Measurements from ENCODE around the gene CNTN5.

CNTN5 gene

DNA sequence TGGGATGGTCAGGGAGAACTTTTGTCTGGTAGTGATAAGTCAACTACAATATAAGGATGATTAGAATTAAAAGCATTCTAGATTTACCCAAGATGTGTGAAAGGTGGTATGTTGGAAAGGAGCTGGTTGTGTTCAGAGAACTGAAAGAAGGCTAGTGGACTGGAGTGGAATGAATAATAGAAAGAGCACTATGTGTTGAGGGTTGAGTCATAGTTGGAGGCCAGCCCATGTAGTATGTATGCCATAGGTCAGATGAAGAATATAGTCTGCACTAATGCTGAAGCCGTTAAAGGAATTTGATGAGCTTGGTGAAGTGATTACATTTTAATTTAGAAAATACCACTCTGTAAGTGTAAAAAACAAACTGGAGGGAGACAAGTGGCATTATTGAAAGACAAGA is 514.1 kb downstream of the CNTN5 start:
- DNase-seq = no peak

DNA sequence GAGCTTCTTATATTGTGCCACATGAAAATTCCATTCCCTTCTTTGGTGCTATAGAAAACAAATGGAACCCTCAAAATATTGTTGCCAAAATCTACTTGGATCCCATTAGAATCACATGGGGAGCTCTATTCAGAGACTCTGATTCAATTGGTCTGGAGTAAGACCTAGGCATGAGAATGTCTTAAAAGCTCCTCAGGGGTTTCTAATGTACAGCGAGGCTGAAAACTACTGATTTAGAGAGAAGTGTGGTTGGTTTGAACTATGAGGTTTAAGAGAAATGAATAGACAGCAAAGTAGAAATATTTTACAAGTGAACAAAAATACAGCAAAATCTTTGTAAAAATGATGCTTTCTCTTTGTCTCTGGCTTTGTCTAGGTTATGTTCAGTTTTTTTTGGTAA is 514.7 kb downstream of the CNTN5 start:
- no peak for DNase-seq

DNA sequence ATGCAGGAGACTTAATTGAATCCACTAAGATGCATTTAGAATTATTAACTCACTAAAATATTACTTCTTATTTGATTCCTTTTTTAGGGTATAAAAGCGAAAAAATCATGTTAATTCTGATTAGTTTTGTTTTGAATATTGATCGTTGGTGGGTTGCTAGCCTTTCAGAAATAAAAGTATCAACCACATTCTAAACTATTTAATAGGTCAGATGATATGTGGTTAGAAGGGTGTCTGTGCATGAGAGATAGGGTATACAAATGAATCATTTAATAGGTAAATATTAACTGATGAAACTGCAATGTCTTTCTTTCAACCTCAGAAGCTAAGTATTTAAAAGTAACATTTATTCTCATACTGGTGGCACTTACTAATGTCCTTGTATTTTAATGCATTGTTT is 515.1 kb downstream of the CNTN5 start:
- no peak for DNase-seq

DNA sequence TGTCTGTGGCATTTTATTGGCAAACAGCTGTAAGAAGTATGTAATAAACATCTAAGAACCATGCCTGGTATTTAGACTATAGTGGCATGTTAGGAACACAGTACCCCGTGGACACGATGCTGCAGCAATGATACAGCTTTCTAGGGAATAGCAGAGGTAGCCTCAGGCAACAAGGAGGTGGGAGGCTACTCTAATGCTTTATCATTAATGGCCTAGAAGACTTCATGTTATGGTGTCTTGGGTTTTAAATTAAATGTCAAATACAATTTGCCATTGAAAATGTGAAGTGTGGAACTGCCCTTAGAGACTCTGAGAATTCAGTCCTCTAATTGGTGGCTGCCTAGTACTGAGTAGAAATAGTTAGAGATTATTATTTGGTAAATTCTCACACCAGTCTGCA is 516.9 kb downstream of the CNTN5 start:
- DNase-seq = no peak

DNA sequence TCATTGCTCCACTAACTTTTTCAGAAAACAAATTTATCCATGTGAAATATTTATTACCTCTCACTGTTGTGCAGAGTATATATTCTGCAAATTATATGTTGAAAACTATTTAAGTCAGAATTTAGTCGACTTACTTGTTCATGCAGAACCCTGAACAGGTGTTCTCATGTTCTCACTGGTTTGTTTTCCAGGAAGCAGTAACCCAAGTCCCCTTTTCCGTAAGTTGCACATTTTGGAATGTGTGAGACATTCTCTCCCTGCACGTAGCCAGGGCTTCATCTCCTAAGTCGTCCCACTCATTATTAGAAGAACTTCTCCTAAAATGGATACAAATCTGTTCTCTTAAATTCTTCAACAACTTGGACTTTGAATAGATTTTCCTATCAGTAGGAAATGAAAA is 524.9 kb downstream of the CNTN5 start:
- no peak for DNase-seq

DNA sequence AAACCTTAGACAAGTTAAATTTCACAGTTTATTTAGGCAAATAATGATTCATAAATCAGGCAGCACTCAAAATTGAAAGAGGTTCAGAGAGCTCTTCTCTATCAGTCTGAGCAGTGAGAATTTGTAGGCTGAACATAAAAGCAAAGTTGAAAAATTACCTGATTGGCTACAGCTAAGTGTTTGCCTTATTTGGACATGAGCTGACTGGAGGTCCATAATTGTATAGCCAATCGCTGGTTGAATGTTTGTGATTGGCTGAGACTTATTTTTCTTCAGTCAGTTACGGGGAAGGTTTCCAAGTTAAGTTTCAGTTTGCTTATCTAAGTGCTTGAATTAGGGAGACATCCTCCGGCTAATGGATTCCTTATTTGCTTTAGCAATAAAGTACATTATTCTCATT is 527.5 kb downstream of the CNTN5 start:
- no peak for DNase-seq

DNA sequence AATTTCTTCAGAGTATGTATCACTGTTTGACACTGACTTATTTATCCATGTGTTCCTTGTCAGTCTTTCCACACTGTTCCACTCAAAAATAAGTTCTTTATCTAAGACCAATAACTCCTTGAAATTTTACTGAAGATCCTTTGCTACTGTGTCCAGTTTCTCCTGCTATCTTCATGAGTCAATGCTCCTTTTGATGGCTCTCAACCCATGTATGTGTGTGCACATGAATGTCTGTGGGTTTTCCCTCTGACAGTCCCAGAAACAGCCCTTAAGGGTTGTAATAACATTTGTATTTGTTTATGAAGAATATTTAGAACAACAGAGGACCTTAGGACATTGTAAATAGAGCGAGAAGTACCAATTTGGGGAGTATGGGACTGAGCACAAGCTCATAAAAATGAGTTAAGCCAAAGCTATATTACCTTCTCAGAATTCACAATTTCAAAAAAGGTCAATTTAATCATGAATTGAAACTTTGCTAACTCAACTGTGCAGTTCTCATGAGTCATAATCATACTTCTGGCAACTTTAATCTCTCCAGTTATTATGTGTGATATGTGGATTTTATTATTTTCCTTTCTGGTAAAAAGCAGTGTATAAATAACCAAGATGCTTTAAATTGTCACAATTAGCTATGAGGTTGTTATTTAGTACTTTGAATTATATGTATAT is 533.6 kb downstream of the CNTN5 start:
- no peak for DNase-seq

DNA sequence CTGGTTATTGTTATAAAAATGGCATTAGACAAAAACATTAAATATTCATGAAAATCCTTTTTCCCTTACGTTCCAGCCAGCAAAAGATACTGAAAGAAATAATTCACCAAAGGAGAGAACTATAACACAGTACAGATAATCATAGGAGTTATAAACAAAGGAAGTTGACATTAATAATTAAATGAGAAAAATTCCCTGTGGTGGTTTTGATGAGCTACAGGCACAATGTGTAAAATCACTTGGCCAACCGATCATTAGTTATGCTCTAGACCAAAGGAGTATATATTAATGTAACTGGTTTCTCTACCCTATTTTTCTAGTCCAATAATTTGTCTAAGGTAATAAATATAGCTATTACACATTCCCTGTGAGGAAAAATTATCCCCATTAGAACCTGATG is 534.7 kb downstream of the CNTN5 start:
- DNase-seq = no peak

DNA sequence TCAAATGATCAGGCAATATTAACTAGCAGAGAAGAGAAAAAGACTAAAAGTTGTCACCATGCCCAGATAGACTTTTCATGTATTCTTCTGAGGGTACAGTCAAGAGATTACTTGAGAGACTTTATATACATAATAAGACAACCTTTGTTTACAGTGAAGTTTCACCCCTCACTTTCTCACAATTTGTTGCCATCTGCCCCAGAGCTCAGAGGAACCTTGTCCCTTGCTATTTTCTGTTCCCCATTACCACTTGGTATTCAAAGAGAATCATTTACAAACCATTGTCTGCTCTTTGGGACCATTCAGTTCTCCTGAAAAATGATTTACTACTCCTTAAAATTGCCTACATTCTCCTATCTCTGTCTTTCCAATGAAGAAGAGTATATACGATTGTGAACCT is 544.6 kb downstream of the CNTN5 start:
- DNase-seq = no peak

DNA sequence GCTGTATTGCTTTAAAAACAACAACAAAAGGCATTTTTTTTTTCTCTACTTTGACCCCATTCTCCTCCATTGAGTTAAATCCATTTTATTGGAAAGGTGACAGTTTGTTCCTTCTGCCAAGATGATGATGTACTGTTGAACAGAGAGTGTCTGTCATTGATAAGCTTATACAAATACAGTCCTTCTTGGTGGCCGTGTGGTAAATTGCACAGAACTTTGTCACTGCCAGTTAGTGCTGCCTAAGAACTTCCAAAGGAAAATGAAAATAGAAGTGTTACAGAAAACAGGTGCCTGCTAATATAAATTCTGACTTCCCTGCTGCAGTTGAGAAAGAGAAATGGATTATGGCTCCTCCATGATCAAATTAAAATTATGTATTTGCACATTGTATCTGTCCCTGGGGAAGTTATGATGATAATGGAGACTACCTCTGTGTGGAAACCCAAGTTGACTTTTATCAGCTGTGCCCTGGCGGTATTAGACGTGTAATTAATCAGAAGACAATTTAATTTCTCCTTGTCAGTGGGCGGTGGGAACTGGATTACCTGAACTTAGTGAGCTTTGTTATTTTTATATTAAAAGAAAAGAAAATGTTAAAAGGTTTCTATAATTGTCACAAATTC is 546.7 kb downstream of the CNTN5 start:
- DNase-seq = peak in 1 of 2 experiments; percentile 7

DNA sequence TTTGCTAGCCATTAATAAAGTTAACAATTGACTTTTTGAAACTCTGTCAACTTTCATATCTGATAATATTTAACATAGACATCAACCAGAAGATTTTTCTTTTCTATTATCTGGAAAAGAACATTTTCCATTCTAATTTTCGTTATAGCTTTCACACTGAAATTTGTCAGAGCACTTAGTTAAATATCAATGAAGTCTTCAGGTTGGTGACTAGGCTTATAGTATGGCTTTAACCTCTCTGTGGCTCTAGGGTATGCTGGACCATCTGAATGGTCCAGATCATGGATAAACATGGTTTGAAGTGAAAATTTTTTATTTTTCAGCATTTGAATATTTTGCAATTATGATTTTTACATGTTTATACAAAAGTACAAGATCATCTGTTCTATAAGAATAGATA is 548.1 kb downstream of the CNTN5 start:
- no peak for DNase-seq

DNA sequence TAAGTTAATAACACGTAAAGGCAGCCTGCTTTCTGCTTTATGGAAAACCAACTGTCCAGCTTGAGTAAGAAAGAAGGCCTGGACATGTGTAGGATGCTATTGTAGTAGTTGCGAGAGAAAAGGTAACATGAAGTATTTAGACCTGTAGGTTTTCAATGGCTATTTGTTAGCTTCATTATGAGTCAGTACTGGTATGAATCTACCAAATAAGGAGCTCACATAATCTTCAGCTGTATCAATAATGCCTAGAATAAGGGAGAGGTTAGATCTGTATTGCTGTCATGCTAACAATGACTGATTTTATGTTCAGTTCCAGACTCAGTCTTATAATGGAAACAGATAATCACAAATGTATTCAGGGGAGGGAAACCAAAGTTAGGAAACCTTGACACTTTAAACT is 550.3 kb downstream of the CNTN5 start:
- no peak for DNase-seq

DNA sequence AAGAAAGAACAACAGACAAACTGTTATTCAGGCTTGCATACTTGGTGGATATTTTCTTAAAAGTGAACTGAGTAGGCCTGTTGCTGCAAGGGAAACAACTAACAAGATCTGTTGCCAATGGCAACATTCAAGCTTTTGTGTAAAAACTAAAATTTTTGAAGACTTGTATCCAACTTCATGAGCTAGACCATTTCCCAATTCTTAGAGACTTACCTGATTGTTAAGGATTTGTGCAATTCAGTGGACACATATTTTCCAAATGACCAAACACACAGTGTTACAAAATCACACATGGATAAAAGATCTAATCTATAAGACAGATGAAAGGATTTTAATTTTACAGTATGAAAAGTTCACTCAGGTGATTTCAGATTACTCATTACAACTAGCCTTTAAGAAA is 564.1 kb downstream of the CNTN5 start:
- DNase-seq = no peak

DNA sequence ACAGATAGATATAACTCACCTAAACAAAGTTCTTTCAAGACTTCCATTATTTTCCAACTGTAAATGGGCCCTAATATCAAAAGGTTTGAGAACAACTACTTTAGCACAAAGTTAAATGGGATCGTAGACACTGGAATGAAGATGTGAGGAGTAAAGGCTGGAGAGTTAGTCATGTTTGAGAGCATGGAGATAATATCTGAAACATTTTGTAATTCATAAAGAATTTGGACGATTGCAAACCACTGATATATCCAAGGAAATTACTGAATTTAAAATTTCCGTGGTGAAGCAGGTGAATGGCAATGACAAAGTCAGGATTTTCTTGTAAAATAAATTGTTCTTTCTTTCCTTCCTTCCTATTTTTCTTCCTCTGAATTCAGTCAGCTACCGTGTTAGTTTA is 564.9 kb downstream of the CNTN5 start:
- no peak for DNase-seq

DNA sequence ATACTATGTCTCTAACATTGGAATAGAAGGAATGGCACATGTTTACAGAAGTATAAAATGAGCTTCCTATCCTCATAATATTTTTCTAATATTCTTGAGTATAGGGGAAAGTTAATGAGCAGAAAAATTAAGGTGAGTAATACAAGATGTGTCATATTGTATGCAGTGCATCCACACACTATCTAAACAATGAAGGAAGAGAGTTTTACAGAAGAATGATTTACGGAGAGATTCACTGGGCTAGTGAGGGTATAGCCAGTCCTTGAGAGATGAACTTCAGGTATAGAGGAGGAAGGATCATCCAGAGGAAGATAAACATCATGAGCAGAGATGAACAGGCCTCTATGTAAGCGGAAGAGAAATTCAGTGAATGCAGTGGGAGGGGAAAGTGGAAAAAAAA is 569.0 kb downstream of the CNTN5 start:
- no peak for DNase-seq

DNA sequence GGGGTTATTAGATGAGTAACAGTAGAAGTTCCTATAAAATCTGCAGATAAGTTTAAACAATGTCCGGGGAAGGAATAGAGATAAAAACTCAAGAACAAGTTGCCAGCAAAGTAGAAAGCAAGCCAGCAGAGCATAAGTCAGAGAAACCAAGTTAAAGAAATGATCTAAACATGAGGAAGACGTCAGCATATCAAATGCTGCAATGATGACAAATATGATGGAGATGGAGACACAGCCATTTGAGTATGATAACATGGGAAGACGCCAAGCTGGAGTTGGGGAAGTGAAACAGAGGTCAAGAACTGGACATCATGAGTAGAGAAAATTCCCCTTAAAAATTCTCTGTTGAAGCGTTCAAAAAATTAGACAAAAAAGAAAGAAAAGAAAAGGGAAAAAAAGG is 571.5 kb downstream of the CNTN5 start:
- no peak for DNase-seq

DNA sequence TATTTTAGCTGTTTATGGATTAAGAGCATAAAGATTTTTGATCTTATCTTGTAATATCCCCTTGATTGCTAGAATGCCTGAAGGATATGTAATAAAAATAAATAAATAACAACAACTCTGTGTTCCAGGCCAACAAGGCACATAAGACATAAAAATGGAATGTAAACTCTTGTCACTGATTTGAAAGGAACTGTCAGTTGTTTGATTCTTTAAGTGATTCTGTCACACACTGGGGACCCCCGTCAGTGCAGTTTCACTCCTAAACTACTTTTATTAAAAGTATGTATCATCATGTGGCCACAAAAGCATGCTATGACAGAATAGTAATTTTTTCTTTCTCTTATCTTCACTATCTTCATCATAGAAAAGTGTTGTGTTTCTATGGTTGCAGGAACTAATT is 572.4 kb downstream of the CNTN5 start:
- no peak for DNase-seq

DNA sequence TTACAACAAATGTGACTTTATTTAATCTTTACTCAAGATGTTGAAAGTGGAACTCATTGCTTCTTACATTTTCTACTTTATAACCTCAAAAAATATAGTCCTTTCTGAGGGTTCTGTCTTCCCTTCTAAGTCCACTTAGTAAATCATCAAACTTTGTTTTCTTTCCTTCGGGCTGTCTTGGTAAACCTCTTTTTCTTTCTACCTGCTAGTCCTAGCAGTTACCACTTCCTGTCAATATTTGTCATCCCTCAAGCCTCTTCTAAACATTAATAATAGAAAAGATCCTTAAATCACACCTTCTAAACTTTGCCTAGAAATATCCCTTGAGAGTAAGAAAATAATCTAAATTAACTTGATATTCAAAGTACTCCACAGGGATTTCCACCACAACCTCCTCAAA is 580.4 kb downstream of the CNTN5 start:
- DNase-seq = no peak

DNA sequence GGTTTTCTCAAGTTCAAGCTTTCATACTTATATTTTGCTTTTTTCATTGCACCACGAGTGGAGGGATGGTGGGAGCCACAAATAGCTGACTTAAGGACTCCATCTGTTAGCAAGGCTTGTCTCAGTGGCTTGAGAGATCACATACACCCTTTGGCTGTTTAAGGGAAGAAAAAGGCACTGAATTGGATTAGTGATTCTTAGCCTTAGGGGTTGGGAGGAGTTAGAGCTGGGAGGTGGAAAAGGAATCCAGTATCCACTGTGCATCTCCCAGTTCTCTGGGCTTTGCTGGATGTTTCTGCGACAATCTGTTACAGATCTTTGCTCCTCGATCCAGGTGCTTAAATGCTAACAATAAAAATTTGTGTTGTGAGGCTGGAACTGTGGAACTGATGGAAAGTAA is 593.6 kb downstream of the CNTN5 start:
- DNase-seq = no peak

DNA sequence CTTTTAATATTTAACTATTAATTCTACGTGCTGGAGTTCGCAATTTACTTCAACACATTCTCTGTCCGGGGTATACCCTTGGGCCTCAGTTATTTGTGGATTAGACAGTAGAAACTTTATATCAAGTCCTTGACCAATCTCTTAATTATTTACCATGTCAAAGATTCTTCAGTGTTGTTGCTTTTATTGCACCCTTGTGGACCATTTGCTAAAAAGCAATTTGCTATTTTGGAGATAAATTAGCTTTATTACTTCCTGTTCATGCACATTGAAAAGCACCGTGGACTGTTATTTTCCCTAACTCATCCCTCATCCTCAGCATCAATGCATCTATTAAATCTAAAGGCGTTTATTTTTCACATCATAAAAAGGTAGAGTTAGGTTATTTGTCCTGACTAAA is 609.9 kb downstream of the CNTN5 start:
- no peak for DNase-seq

DNA sequence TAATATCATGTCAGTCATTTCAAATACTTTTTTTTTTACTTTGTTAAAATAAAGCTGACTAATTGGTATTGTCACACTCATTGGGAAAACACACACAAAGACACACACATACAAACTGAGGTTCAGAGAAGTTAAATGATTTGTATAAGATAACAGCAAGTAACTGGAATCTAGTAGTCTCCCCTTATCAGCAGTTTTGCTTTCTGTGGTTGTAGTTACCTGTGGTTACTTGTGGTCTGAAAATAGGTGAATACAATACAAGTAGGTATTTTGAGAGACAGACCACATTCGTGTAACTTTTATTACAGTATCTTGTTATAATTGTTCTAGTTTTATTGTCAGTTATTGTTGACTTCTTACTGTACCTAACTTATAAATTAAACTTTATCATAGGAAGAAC is 610.9 kb downstream of the CNTN5 start:
- DNase-seq = no peak

DNA sequence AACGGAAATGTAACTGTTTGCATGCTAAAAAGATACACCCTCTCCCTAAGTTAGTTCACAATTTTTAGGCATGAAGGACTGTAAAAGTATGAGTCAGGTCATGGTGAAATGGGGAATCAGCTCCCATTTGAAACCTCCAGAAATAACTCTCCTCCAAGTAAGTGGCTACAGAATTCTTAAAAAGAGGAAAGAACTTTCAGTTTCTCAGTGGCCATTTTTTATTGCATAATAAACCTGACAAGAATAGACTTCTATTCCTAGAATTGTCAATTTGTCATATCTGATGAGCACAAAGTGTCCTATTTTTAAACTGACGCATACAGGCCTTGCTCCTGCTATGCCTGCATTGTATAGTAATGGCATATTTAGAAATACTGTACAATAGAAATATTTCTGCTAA is 612.2 kb downstream of the CNTN5 start:
- no peak for DNase-seq

DNA sequence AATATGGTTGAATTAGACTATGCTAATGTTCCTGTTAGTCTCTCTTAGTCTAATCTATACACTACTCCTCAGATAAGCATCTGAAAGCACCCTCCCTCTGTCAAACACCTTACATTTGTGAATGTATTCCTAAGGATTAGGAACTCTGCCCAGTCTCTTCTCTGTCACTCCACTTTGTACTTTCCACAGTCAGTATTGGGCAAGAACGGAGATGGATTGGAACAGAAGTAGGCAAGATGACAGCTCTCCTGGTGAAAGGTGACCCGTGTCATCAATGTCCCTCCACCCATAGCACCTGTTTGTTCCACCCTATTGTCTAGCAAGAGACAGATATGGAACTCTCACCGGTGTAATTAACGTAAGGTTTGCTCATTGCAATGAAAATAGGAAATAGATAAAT is 613.8 kb downstream of the CNTN5 start:
- no peak for DNase-seq

DNA sequence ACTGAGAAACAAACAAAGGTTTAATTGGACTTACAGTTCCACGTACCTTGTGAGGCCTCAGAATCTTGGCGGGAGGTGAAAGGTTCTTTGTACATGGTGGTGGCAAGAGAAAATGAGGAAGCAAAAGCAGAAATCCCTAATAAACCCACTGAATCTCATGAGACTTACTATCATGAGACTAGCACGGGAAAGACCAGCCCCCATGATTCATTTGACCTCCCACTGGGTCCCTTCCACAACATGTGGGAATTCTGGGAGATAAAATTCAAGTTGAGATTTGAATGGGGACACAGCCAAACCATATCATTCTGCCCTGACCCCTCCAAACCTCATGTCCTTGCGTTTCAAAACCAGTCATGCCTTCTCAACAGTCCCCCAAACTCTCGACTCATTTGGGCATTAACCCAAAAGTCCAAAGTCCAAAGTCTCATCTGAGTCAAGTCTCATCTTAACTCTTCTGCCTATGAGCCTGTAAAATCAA is 617.4 kb downstream of the CNTN5 start:
- DNase-seq = no peak

DNA sequence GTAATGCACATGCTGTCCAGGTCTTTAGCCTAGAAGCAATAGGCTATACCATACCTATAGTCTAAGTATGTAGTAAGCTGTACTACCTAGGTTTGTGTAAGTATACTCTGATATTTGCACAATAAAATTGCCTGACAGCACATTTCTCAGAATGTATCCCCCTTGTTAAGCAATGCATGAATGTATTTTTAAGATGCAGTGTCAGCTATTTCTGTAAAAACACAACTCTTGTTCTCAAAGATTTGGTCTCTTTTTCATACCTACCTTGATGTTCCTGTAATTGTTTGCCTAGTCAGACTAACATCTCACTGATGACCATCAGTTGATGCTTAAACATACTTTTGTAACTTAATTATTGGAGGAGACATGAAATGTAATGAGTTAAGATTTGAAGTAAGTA is 619.9 kb downstream of the CNTN5 start:
- DNase-seq = no peak
